ENCODE results near the gene C1QTNF1.

DNA sequence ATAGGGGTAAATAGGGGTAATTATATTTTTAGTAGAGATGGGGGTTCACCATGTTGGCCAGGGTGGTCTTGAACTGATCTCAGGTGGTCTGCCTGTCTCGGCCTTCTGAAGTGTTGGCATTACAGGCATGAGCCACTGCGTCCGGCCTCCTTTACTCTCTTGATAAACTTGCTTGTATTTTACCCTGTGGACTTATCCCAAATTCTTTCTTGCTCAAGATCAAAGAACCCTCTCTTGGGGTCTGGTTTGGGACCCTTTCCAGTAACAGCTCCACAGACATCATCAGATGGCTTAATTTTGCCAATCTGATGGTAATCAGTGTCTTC is 5.6 kb upstream of the C1QTNF1 start:
- TF ChIP-seq CTCF (IDR thresholded peaks at IDR 0.05) (no peak), POLR2A (IDR thresholded peaks at IDR 0.05) (no peak)
